ENCODE data around the gene CHMP4A. TPM values are rescaled to one million over a fixed set of nuclear protein-coding genes. Genes with fewer than 3 reads are reported as not detected.

The CHMP4A gene
- total and polyA plus RNA-seq, 2 of the 13 experiments (the other 11 are each of a cell fraction or from before 2014, with no cell fraction given), result 83.6 to 113 TPM

- TF ChIP-seq ZNF713 (CRISPR knock-in tag; IDR thresholded peaks at IDR 0.05) (peak; percentile 85; the same call in 1 of the 2 replicates), NFE2L1 (CRISPR knock-in tag; IDR thresholded peaks at IDR 0.05; ENCODE audit: borderline replicate concordance) (peak; percentile 32; the same call in 1 of the 2 replicates), BORCS8-MEF2B (CRISPR knock-in tag; IDR thresholded peaks at IDR 0.05) (peak; percentile 95), ZNF251 (CRISPR knock-in tag; IDR thresholded peaks at IDR 0.05) (0 out of 2 replicates have a peak, but pooled peaks have one; percentile 24), ZC3H4 (CRISPR knock-in tag; IDR thresholded peaks at IDR 0.05; ENCODE audit: borderline replicate concordance) (peak; percentile 67; the same call in 1 of the 2 replicates), ZNF546 (CRISPR knock-in tag; conservative IDR thresholded peaks at IDR 0.05) (peak; percentile 99), TCF7 (IDR thresholded peaks at IDR 0.05; ENCODE audit: low read depth) (peak; percentile 15; the same call in 1 of the 2 replicates), ZNF564 (CRISPR knock-in tag; IDR thresholded peaks at IDR 0.05) (no peak), ZKSCAN1 (IDR thresholded peaks at IDR 0.05; ENCODE audit: low read length) (no peak), FOXO1 (CRISPR knock-in tag; IDR thresholded peaks at IDR 0.05) (peak; percentile 85), CHD2 (IDR thresholded peaks at IDR 0.05; ENCODE audit: low read depth, low read length) (peak; percentile 95), ZNF75D (CRISPR knock-in tag; IDR thresholded peaks at IDR 0.05; ENCODE audit: borderline replicate concordance) (peak; percentile 54; the same call in 1 of the 2 replicates), EP300 (IDR thresholded peaks at IDR 0.05; ENCODE audit: low read depth in 2 of 2, low read length in 2 of 2) (peak in 1 of 2 experiments; percentile 40; a peak in 3 of 4 replicates), EP300 (CRISPR knock-in tag; IDR thresholded peaks at IDR 0.05; ENCODE audit: borderline replicate concordance) (no peak; the same call in none of the 2 replicates), ZNF431 (CRISPR knock-in tag; IDR thresholded peaks at IDR 0.05; ENCODE audit: borderline replicate concordance, low read depth) (no peak), KLF15 (CRISPR knock-in tag; IDR thresholded peaks at IDR 0.05; ENCODE audit: borderline replicate concordance) (peak; percentile 90; the same call in 1 of the 2 replicates), ZNF761 (CRISPR knock-in tag; conservative IDR thresholded peaks at IDR 0.05) (peak; percentile 98), NFKB2 (CRISPR knock-in tag; IDR thresholded peaks at IDR 0.05; ENCODE audit: borderline replicate concordance) (peak; percentile 99), ZGPAT (CRISPR knock-in tag; IDR thresholded peaks at IDR 0.05) (peak; percentile 98; the same call in 1 of the 2 replicates), ZNF503 (CRISPR knock-in tag; IDR thresholded peaks at IDR 0.05) (peak; percentile 82), CERS6 (CRISPR knock-in tag; IDR thresholded peaks at IDR 0.05) (peak; percentile 23; the same call in 1 of the 2 replicates), ZNF678 (CRISPR knock-in tag; IDR thresholded peaks at IDR 0.05) (peak; percentile 66; the same call in 1 of the 2 replicates), NR0B2 (CRISPR knock-in tag; IDR thresholded peaks at IDR 0.05) (peak; percentile 83; the same call in 1 of the 2 replicates)
Measured at GRCh38 chr14:24212924-24213865, at the start of gene CHMP4A (continued).

Data from HepG2 (cell line).